Measurements from ENCODE around the gene PYCARD.

The PYCARD gene

DNA sequence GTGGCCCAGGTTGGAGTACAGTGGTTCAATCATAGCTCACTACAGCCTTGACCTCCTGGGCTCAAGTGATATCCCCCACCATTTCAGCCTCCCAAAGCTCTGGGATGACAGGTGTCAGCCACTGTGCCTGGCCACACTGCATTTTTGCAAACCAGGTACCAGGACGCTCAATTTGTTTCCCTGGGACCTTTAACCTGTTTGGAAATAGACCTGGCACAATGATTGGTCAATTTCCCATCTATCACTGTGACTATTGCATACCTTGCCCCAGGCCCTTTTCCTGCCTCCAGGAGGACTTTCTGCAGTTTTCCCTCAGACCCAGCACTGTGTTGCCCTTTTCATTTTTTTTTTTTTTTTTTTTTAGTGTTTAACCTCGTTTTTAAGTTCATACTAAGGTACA, 33.7 kb downstream of the PYCARD start:
- Histone ChIP-seq H3K4me3 (no peak overlapping the region), H3K4me1 (no peaks in the 10 kb centered on the region), H3K36me3 (no peaks in the 10 kb centered on the region), H3K27me3 (no peaks in the 10 kb centered on the region), H3K9me3 (no peaks in the 10 kb centered on the region), H3K27ac (no peak overlapping the region)
- TF ChIP-seq, protein P1, sequence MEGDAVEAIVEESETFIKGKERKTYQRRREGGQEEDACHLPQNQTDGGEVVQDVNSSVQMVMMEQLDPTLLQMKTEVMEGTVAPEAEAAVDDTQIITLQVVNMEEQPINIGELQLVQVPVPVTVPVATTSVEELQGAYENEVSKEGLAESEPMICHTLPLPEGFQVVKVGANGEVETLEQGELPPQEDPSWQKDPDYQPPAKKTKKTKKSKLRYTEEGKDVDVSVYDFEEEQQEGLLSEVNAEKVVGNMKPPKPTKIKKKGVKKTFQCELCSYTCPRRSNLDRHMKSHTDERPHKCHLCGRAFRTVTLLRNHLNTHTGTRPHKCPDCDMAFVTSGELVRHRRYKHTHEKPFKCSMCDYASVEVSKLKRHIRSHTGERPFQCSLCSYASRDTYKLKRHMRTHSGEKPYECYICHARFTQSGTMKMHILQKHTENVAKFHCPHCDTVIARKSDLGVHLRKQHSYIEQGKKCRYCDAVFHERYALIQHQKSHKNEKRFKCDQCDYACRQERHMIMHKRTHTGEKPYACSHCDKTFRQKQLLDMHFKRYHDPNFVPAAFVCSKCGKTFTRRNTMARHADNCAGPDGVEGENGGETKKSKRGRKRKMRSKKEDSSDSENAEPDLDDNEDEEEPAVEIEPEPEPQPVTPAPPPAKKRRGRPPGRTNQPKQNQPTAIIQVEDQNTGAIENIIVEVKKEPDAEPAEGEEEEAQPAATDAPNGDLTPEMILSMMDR (IDR thresholded peaks at IDR 0.05), result no peak
- DNase-seq, result no peak
- intact Hi-C loops (cut with DNase I; ENCODE audit: low total_unique reads), result no loop called here

DNA sequence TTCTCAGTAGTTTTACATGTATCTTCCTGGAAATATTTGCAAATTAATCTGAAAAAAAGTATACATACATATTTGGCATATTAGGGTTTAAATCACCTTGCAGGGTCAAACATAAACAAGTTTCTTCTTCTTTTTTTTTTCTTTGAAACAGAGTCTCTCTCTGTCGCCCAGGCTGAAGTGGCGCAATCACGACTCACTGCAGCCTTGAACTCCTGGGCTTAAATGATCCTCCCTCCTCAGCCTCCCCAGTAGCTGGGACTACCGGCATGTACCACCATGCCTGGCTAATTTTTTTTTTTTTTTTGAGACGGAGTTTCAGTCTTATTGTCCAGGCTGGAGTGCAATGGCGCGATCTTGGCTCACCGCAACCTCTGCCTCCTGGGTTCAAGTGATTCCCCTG, 35.2 kb downstream of the PYCARD start:
- H3K27me3 ChIP-seq, result no peaks in the 10 kb centered on the region
- intact Hi-C loops (cut with DNase I; ENCODE audit: low total_unique reads), result no loop called here
- no peak overlapping the region for H3K27ac ChIP-seq
- no peaks in the 10 kb centered on the region for H3K4me1 ChIP-seq
- H3K36me3 ChIP-seq, result no peaks in the 10 kb centered on the region
- TF ChIP-seq, protein P1 (IDR thresholded peaks at IDR 0.05), result no peak
- no peak overlapping the region for H3K4me3 ChIP-seq
- H3K9me3 ChIP-seq, result no peaks in the 10 kb centered on the region
- DNase-seq, result no peak

DNA sequence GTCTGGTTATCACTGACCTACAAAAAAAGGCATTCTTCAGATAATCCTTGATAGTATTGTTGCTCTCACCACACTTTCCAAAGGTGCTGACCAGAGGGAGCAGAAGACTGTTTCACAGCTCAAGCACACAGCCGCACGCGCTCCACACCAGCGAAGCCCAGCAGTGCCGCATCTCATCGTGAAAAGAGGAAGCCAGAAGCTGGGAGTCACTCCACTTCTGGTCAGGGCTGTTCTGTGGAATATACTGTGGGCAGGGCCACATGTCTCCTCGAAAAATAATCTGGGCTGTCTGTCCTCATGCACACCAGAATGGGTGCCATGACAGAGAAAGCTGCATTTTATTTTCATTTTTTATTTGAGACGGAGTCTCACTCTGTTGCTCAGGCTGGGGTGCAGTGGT, 45.4 kb downstream of the PYCARD start:
- H3K4me3 ChIP-seq, result no peak overlapping the region
- H3K36me3 ChIP-seq, result no peaks in the 10 kb centered on the region
- intact Hi-C loops (cut with DNase I; ENCODE audit: low total_unique reads), result no loop called here
- no peak overlapping the region for H3K27ac ChIP-seq
- peaks cover 0 to 26% of the 10 kb centered on the region in 2 donors for H3K27me3 ChIP-seq
- no peaks in the 10 kb centered on the region for H3K9me3 ChIP-seq
- no peaks in the 10 kb centered on the region for H3K4me1 ChIP-seq
- TF ChIP-seq, protein P1 (IDR thresholded peaks at IDR 0.05), result no peak
- peak in 1 of 2 donors; percentile 60 for DNase-seq
